ENCODE measurements around the gene SNRPE. TPM values are rescaled to one million over a fixed set of nuclear protein-coding genes. Genes with fewer than 3 reads are reported as not detected.

SNRPE gene
- total RNA-seq, 1 experiment from 2014 or later = 217 TPM

DNA sequence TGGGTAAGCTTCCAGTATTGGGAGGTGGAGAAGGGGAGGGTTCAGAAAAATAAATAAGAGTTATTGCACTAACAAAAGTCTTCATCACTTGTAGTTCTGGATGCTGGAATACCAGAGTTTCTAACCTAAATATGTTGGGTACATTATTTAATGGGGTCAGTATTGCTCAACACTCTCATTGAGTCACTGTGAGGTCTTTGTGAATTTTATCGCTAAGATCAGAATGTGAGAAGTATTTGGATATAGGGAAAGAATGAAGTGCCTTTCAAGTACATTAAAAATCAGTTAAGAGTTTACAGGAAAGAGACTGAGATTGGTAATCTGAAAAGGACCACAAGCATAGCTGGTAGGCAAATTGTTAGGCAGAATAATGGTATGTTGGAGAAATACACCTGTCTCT lies 8.8 kb downstream of the SNRPE start:
- no peak overlapping the region for H3K27ac ChIP-seq (ENCODE audit: low read length)
- ChIA-PET CTCF (interaction anchor here (0.6 to 3.6 kb wide), 2 partner anchors 43 to 258 kb away, joined by 7 to 30 read pairs; no protein-coding TSS in a partner anchor), POLR2A (interaction anchor here (0.5 to 1.1 kb wide), 3 partner anchors 11 to 171 kb away, joined by 3 to 5 read pairs (median 3); no protein-coding TSS in a partner anchor)
- ATAC-seq = no peak
- TF ChIP-seq, protein P1, sequence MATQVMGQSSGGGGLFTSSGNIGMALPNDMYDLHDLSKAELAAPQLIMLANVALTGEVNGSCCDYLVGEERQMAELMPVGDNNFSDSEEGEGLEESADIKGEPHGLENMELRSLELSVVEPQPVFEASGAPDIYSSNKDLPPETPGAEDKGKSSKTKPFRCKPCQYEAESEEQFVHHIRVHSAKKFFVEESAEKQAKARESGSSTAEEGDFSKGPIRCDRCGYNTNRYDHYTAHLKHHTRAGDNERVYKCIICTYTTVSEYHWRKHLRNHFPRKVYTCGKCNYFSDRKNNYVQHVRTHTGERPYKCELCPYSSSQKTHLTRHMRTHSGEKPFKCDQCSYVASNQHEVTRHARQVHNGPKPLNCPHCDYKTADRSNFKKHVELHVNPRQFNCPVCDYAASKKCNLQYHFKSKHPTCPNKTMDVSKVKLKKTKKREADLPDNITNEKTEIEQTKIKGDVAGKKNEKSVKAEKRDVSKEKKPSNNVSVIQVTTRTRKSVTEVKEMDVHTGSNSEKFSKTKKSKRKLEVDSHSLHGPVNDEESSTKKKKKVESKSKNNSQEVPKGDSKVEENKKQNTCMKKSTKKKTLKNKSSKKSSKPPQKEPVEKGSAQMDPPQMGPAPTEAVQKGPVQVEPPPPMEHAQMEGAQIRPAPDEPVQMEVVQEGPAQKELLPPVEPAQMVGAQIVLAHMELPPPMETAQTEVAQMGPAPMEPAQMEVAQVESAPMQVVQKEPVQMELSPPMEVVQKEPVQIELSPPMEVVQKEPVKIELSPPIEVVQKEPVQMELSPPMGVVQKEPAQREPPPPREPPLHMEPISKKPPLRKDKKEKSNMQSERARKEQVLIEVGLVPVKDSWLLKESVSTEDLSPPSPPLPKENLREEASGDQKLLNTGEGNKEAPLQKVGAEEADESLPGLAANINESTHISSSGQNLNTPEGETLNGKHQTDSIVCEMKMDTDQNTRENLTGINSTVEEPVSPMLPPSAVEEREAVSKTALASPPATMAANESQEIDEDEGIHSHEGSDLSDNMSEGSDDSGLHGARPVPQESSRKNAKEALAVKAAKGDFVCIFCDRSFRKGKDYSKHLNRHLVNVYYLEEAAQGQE (IDR thresholded peaks at IDR 0.05; ENCODE audit: insufficient read depth in 1 of 2, low read depth in 2 of 2, low read length in 1 of 2) = no peak
- TF ChIP-seq, protein P2, sequence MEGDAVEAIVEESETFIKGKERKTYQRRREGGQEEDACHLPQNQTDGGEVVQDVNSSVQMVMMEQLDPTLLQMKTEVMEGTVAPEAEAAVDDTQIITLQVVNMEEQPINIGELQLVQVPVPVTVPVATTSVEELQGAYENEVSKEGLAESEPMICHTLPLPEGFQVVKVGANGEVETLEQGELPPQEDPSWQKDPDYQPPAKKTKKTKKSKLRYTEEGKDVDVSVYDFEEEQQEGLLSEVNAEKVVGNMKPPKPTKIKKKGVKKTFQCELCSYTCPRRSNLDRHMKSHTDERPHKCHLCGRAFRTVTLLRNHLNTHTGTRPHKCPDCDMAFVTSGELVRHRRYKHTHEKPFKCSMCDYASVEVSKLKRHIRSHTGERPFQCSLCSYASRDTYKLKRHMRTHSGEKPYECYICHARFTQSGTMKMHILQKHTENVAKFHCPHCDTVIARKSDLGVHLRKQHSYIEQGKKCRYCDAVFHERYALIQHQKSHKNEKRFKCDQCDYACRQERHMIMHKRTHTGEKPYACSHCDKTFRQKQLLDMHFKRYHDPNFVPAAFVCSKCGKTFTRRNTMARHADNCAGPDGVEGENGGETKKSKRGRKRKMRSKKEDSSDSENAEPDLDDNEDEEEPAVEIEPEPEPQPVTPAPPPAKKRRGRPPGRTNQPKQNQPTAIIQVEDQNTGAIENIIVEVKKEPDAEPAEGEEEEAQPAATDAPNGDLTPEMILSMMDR (IDR thresholded peaks at IDR 0.05) = no peak
- TF ChIP-seq SIN3A (IDR thresholded peaks at IDR 0.05; ENCODE audit: borderline replicate concordance, insufficient read depth, low read depth, low read length) (no peak), TCF7L2 (IDR thresholded peaks at IDR 0.05; ENCODE audit: low read depth, low read length) (no peak), POLR2AphosphoS5 (IDR thresholded peaks at IDR 0.05; ENCODE audit: low read depth, low read length) (no peak)
- H3K4me1 ChIP-seq (ENCODE audit: control insufficient read depth, insufficient read depth, low read length) = peaks cover 18% of the 10 kb centered on the region
- no TSS peak for BruUV-seq (replicated peaks)
- intact Hi-C loops (cut with micrococcal nuclease; ENCODE audit: unreplicated experiment) = no loop called here
- H3K36me3 ChIP-seq (ENCODE audit: control insufficient read depth, insufficient read depth, low read length) = peaks cover 32% of the 10 kb centered on the region
- no peak for DNase-seq (ENCODE audit: low read depth, low spot score)
- no peaks in the 10 kb centered on the region for H3K9me3 ChIP-seq (ENCODE audit: control insufficient read depth, insufficient read depth, low read depth, low read length)
- in situ Hi-C loops (cut with HindIII; ENCODE audit: low pct_unique_long_range_greater_than_20kb, low sequenced_read_pairs) = loop anchor here (25.0 kb wide), 1 partner anchor 267 kb away; no protein-coding TSS in a partner anchor
- no peaks in the 10 kb centered on the region for H3K27me3 ChIP-seq (ENCODE audit: control insufficient read depth, insufficient read depth, low read length)
- H3K4me3 ChIP-seq (ENCODE audit: low read depth in 2 of 2, low read length in 2 of 2) = no peak overlapping the region

DNA sequence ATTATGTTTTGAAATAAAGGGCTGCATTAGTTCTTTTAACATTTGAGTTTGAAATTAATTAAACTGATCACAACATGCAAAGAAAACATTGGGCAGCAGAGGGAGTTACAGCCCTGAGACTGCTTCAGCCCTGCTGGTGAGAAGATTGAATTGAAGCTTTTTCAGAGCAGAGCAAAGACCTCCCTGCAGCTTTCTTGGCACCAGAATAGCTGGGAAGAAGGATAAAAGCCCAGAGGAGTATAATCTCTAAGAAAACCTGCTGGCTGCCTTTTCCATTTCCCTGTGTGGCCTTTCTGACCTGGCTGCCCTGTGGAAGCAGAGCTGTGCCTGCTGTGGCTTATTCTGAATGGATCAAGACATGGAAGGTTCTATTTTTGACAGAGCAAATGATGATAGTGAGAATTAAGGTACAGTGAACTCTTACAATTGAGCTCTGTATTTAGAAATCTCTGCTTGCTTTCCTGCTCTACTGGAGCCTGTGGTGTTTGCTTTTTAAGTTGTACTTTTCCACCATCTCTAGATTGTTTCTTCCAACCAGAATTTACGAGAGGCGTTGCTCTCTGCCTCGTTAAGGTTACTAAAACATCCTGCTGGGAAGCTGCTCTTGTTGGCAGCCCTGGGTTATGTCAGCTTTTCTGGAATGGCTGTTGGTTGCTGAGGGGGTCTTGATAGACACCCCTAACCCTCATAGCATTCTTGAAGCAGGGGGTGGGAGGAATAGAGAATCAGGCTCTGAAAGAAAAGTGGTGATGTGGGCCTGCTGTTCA lies 9.9 kb downstream of the SNRPE start:
- H3K9me3 ChIP-seq (ENCODE audit: control insufficient read depth, insufficient read depth, low read depth, low read length) = no peaks in the 10 kb centered on the region
- ChIA-PET POLR2A (interaction anchor here (0.5 to 1.1 kb wide), 4 partner anchors 9 to 244 kb away, joined by 3 to 13 read pairs (median 5); no protein-coding TSS in a partner anchor), CTCF (interaction anchor here (0.5 to 3.6 kb wide), 6 partner anchors 9 to 257 kb away, joined by 3 to 30 read pairs (median 6); no protein-coding TSS in a partner anchor)
- no TSS peak for BruUV-seq (replicated peaks)
- no peak for DNase-seq (ENCODE audit: low read depth, low spot score)
- H3K4me1 ChIP-seq (ENCODE audit: control insufficient read depth, insufficient read depth, low read length) = peaks cover 18% of the 10 kb centered on the region
- no peak overlapping the region for H3K4me3 ChIP-seq (ENCODE audit: low read depth in 2 of 2, low read length in 2 of 2)
- in situ Hi-C loops (cut with HindIII; ENCODE audit: low pct_unique_long_range_greater_than_20kb, low sequenced_read_pairs) = loop anchor here (25.0 kb wide), 1 partner anchor 266 kb away; no protein-coding TSS in a partner anchor
- no peaks in the 10 kb centered on the region for H3K27me3 ChIP-seq (ENCODE audit: control insufficient read depth, insufficient read depth, low read length)
- peak; percentile 85 for ATAC-seq
- intact Hi-C loops (cut with micrococcal nuclease; ENCODE audit: unreplicated experiment) = loop anchor here (1.0 kb wide), 1 partner anchor 256 kb away; no protein-coding TSS in a partner anchor
- H3K27ac ChIP-seq (ENCODE audit: low read length) = peak overlapping the region; percentile 66
- no peak for TF ChIP-seq TCF7L2 (IDR thresholded peaks at IDR 0.05; ENCODE audit: low read depth, low read length)
- TF ChIP-seq, protein P2 (IDR thresholded peaks at IDR 0.05) = peak; percentile 84
- H3K36me3 ChIP-seq (ENCODE audit: control insufficient read depth, insufficient read depth, low read length) = peaks cover 25% of the 10 kb centered on the region

All from Panc1 (cell line).